Stimulated activated memory B cell treated with anti-CD40 and anti-IgM and Interleukin-4, amounts not matched to agents 10 μg/mL and 1 μg/mL and 100 μg/mL, for 72 hours (primary cell): ENCODE measurements around the gene PTPRM.

Experiments used
- ATAC-seq: fragments of 150-1000 bp; cut with Tn5 transposase; 2 replicates; pipeline ENCODE4 v1.10.0; 2021
- H3K27ac Mint-ChIP-seq: one replicate; pipeline ENCODE4 v1.8.0; 2022; ENCODE audit warnings: mild to moderate bottlenecking, mixed read lengths
- H3K27me3 Mint-ChIP-seq: one replicate; pipeline ENCODE4 v1.8.0; 2022; ENCODE audit warnings: mixed read lengths
- H3K36me3 Mint-ChIP-seq: one replicate; pipeline ENCODE4 v1.8.0; 2022; ENCODE audit warnings: mixed read lengths
- H3K4me1 Mint-ChIP-seq: one replicate; pipeline ENCODE4 v1.8.0; 2022; ENCODE audit warnings: mixed read lengths
- H3K4me3 Mint-ChIP-seq: one replicate; pipeline ENCODE4 v1.8.0; 2022; ENCODE audit warnings: mild to moderate bottlenecking, moderate library complexity, mixed read lengths
- H3K9me3 Mint-ChIP-seq: one replicate; pipeline ENCODE4 v1.8.0; 2022; ENCODE audit warnings: mixed read lengths

The PTPRM gene

DNA sequence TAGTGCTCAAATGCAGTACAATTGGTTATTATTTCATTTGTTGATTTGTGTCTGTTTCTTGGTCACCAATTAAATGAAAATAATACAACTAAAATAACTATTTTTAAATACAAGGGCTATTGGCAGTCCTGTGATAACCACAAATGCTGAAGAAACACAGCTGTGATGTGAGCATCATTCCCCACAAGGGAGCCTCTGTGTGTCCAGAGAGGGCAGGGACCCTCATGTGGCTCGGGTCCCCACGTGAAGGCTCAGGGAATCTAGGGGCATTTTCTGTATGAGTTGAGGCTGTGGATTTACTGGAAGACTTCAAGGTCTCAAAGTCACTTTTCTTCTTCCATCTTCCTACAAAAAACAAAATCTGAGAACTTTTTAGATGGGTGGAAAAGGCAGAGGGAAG, 726.1 kb downstream of the PTPRM start:
- no peaks in the 10 kb centered on the region for H3K4me1 Mint-ChIP-seq
- no peak for ATAC-seq
- H3K27ac Mint-ChIP-seq: no peak overlapping the region
- no peaks in the 10 kb centered on the region for H3K27me3 Mint-ChIP-seq
- H3K36me3 Mint-ChIP-seq: no peaks in the 10 kb centered on the region
- no peak overlapping the region for H3K4me3 Mint-ChIP-seq
- no peaks in the 10 kb centered on the region for H3K9me3 Mint-ChIP-seq

DNA sequence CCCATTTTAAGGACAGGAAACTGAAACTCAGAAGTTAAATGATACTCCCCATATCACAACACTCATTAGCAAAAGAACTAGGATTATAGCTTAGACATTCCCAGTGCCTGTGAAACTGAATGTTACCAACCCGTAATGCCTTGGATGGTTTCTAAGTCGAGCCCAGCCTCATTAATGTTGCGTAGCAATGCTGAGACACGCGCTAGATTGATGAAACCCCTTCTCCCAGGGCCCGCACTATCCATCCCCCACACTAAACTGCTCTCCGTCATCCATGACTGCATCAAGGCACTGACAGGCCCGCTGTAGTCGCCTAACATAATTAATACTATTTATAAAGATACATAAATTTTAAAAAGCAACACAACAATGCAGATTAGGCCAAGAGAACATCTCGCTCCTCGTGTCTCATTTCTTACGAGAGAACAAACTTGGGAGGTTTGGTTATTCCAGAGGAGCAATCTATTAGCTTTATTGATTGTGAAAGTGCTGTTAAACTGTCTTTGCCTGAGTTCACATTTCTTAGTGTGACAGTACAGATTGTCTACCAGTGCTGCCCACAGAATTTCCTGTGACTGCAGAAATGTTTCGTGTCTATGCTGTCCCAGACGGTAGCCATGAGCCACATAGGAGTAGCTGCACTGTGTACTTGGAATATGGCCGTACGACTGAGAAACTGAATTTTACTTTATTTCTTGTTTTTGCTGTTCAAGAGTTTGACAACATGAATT, 729.9 kb downstream of the PTPRM start:
- Mint-ChIP-seq H3K36me3 (no peaks in the 10 kb centered on the region), H3K4me1 (no peaks in the 10 kb centered on the region), H3K27ac (no peak overlapping the region), H3K27me3 (no peaks in the 10 kb centered on the region), H3K4me3 (no peak overlapping the region), H3K9me3 (no peaks in the 10 kb centered on the region)
- ATAC-seq: no peak

DNA sequence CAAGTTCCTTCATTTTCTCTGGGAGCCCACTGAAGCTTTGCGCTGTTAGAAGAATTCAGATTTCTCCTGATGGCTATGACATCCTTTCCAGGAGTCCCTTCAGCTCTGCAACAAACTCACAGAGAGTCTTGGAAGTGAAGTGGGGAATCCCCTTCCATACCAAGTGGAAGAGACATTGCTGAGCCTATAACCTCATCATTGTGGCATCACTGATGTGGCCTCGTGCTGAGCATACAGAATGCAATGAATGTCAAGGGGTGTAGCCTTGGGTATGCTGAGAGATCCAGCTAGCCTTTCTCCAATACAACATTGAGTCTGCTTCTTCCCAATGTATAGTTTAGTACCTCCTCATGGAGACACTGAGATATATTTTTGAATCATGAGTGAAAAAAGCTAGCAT, 731.1 kb downstream of the PTPRM start:
- Mint-ChIP-seq H3K9me3 (no peaks in the 10 kb centered on the region), H3K4me1 (no peaks in the 10 kb centered on the region), H3K4me3 (no peak overlapping the region), H3K36me3 (no peaks in the 10 kb centered on the region), H3K27ac (no peak overlapping the region), H3K27me3 (no peaks in the 10 kb centered on the region)
- no peak for ATAC-seq

DNA sequence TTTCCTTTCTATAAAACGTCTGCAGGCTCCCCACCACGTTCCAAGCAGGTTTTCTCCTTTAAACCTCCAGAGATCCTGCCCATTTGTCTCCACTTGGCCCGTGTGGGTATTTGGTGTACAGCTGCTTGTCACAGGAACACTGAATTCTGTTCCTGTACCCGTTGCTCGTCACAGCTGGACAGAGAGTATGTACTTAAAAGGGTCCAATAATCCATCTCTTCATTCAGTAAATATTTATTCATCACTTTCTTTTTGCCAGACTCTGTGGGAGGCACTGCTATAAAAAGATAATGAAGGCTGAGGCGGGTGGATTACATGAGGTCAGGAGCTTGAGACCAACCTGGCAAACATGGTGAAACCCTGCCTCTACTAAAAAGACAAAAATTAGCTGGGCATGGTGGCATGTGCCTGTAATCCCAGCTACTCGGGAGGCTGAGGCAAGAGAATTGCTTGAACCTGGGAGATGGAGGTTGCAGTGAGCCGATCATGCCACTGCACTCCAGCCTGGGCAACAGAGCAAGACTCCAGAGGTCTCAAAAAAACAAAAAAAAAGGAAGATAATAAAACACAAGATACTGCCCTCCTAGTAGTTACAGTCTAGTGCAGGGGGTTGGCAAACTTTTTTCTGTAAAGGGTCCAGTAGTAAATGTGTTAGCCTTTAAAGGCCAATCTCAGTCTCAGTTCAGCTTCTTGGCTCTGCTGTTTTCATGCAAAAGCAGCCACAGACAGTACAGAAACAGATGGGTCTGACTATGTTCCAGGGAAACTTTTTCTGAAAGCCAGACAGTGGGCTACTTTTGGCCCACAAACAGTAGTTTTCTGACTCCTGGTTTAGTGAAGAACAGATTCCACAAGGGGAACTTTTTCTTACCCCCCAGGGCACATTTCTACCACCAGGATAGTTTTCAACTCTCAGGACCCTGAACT, 732.2 kb downstream of the PTPRM start:
- Mint-ChIP-seq H3K4me1 (no peaks in the 10 kb centered on the region), H3K27me3 (no peaks in the 10 kb centered on the region), H3K36me3 (no peaks in the 10 kb centered on the region), H3K4me3 (no peak overlapping the region), H3K27ac (no peak overlapping the region), H3K9me3 (no peaks in the 10 kb centered on the region)
- no peak for ATAC-seq

DNA sequence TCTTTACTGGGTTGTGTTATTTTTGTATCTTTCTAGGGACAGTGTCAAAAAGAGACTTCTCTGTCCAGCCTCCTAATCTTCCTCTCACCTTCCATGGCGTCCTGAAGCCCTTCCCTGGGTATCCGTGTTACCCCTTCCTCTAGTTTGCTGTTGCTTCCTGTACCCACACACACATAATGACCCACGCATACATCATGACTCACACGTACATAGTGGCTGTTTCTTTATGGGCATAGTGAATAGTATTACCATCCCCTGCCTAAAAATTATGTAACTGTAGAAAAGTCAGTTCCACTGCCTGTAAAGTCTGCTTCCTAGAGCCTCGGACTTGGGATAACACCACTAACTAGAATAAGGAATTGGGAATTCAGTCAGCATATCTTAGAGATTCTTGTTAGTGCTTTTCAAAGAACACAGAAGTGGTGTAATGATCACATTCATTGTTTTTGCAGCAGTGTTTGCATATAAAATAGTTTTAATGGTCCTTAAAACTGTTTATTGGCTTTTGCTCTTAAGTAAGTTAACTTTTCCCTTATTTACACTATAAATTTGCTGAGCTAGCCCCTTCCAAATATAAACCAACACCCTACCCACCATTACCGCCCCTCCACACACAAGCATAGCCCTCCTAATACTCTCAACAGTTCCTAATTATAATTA, 733.8 kb downstream of the PTPRM start:
- no peaks in the 10 kb centered on the region for H3K4me1 Mint-ChIP-seq
- H3K27ac Mint-ChIP-seq: no peak overlapping the region
- no peak overlapping the region for H3K4me3 Mint-ChIP-seq
- no peaks in the 10 kb centered on the region for H3K9me3 Mint-ChIP-seq
- no peaks in the 10 kb centered on the region for H3K27me3 Mint-ChIP-seq
- no peaks in the 10 kb centered on the region for H3K36me3 Mint-ChIP-seq
- no peak for ATAC-seq

DNA sequence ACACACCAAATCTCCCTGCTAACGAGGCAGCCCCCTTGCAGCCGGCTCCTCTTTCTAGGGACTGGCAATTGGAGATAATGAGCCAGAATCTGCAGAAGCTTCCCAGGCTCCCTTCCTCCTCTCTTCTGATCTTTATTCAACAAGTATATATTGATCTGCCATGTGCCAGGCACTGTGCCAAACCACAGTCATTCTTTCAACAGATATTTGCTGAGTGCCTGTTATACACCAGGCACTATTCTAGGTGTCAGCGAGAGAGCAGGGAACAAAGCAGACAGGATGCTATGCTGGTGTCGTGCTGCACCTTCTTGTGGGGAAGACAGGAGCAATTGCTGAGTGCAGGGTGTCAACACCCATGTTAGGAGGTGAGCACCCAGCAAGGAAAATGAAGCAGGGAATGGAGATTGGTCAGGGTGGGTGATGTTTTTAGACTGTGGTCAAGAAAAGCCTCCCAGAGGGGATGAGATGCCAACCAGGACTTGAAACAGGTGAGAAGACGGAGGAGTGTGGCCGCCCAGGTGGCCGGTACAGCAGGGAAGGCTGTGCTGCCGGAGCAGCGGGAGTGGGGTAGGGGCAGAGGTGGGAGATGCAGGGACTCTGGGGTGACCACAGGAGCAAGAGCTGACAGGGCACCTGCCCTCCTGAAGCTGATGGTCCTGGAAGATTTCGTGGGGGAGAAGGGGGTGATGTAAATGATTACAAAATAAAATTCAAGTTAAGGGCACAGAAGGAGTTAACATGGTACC, 734.5 kb downstream of the PTPRM start:
- Mint-ChIP-seq H3K27me3 (no peaks in the 10 kb centered on the region), H3K9me3 (no peaks in the 10 kb centered on the region), H3K36me3 (no peaks in the 10 kb centered on the region), H3K27ac (no peak overlapping the region), H3K4me1 (no peaks in the 10 kb centered on the region), H3K4me3 (no peak overlapping the region)
- no peak for ATAC-seq

DNA sequence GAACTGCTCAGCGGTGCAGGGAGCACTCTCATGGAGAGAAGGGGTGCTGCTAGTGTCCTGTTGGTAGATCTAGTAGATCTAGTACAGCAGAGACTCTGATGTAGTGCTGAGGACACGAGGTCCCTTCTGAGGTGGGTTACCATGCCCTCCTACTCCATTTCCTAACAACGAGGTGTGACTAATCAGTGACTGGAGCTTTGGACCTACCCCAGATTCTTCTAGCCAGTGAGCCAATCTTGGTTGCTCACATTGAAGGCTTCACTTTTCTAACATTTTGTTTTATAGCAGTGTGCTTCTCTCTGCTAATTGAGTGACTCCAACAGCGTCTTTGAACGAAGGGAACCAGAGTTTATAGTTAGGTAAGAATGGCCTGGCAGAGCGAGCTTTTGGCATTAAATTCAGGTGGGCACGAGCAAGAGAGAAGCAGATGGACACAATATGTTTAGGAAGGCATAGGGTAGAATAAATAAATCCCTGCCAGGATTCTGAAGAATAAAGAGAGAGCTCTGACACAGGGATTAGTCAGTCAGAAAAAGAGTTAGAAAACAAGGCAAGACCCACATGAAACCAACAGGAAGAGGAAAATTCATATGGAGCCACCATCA, 736.1 kb downstream of the PTPRM start:
- no peak overlapping the region for H3K27ac Mint-ChIP-seq
- no peaks in the 10 kb centered on the region for H3K9me3 Mint-ChIP-seq
- no peak overlapping the region for H3K4me3 Mint-ChIP-seq
- H3K27me3 Mint-ChIP-seq: no peaks in the 10 kb centered on the region
- H3K4me1 Mint-ChIP-seq: no peaks in the 10 kb centered on the region
- no peak for ATAC-seq
- H3K36me3 Mint-ChIP-seq: no peaks in the 10 kb centered on the region

DNA sequence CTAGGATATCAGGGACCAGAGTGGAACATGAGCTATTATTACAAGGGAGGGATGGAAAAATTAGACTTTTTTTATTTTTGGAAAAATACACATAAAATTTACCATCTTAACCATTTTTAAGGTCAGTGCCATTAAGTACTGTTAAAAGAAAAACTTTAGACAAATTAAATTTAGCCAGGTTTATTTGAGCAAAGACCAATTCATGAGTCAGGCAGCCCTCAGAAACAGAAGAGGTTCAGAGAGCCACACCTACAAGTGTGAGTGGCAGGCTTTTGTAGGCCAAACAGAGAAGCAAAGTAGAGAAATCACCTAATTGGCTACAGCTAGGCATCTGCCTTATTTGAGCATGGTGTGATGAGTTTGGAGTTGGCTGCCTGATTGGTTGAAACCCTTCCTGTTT, 740.8 kb downstream of the PTPRM start:
- H3K9me3 Mint-ChIP-seq: no peaks in the 10 kb centered on the region
- no peak overlapping the region for H3K4me3 Mint-ChIP-seq
- ATAC-seq: no peak
- no peaks in the 10 kb centered on the region for H3K27me3 Mint-ChIP-seq
- H3K27ac Mint-ChIP-seq: no peak overlapping the region
- H3K36me3 Mint-ChIP-seq: no peaks in the 10 kb centered on the region
- no peaks in the 10 kb centered on the region for H3K4me1 Mint-ChIP-seq

DNA sequence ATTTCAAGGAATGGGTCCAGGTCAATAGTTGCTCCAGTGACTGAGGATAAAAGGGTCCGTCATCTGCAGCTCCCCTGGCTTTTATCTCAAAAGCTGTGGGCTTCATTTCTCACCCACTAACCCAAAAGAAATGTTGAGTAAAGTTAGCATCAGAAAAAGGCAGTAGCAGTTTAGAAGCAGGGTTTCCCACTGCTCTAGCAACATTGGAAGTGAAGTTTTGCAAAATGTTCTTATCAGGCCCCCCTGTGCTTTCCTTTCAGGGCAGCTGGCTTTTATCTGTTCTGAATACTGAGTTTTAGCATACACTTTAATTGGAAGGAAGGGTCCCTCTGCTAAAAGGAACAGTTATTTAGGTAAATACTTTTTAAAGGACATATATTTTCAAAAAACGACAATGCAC, 745.9 kb downstream of the PTPRM start:
- H3K4me3 Mint-ChIP-seq: no peak overlapping the region
- no peaks in the 10 kb centered on the region for H3K4me1 Mint-ChIP-seq
- peaks cover 10% of the 10 kb centered on the region for H3K27me3 Mint-ChIP-seq
- no peak overlapping the region for H3K27ac Mint-ChIP-seq
- ATAC-seq: no peak
- H3K36me3 Mint-ChIP-seq: no peaks in the 10 kb centered on the region
- H3K9me3 Mint-ChIP-seq: no peaks in the 10 kb centered on the region

DNA sequence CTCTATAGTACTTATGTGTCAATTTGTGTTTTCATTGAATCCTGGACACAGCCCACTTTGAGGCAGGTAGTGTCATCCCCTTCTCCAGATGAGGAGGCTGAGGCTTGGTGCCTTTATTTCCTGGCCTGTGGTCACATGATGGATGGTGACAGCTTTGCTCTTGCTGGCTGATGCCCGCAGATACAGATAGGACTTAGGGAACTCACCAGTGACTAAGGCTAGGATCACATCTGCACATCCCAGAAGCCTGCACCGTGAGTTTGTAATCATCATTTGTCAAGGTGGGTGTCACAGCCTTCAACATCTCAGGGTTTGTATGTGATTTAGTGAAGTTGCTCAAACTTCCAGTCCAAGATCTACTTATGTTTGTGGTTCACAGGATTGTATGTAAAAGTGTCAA, 747.0 kb downstream of the PTPRM start:
- H3K9me3 Mint-ChIP-seq: no peaks in the 10 kb centered on the region
- ATAC-seq: no peak
- no peaks in the 10 kb centered on the region for H3K36me3 Mint-ChIP-seq
- no peaks in the 10 kb centered on the region for H3K4me1 Mint-ChIP-seq
- no peak overlapping the region for H3K4me3 Mint-ChIP-seq
- H3K27ac Mint-ChIP-seq: no peak overlapping the region
- H3K27me3 Mint-ChIP-seq: peaks cover 10% of the 10 kb centered on the region

DNA sequence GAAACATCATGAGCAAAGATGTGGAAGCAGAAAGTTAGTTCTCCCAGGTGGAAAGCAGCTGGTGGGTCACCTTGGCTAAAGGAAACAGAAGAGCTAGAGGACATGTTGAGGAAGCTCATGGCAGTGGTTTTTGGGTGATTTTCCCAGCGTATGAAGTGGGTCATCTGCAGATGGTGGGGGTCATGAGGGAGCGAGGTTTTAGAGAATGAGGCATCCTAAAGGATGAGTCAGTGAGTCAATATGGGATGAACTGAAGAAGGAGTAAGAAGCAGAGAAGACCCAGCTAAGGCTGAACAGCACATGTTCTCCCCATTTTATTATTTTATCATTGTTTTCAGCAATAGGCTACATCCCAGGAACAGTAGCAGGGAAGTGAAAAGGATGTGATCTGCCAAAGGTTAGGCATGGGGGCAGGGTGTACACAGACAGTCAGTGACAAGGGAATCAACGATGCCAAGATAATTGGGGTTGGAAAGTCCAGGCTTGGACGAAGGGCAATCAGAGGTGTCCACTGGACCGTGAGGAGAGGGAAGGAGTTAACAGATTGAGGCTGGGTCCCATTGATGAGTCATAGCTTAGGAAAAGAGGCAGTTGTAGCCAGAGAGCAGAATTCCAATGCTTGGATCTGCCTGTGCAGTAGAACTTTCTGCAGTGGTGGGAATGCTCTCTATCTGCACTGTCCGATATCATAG, 752.8 kb downstream of the PTPRM start:
- Mint-ChIP-seq H3K4me3 (no peak overlapping the region), H3K4me1 (no peaks in the 10 kb centered on the region), H3K27me3 (peaks cover 20% of the 10 kb centered on the region), H3K27ac (no peak overlapping the region), H3K36me3 (no peaks in the 10 kb centered on the region), H3K9me3 (no peaks in the 10 kb centered on the region)
- no peak for ATAC-seq

DNA sequence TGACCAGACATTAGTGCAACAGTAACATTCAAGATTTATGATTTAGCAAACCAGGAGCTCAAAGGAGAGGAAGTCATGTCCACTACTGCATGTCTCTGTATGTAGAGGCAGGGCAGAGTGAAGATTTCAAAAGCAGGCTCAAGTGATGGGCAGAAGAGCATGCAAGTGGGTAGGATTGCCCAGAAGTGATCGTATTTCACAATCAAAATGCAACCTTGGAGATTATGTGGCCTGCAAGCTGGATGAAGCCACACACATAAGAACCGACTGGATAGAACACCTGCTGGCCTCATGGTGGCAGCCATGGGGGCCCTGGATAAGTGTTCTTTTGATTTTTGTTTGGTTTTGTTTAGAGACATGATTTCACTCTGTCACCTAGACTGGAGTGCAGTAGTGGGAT, 755.4 kb downstream of the PTPRM start:
- Mint-ChIP-seq H3K27me3 (peaks cover 9% of the 10 kb centered on the region), H3K27ac (no peak overlapping the region), H3K9me3 (no peaks in the 10 kb centered on the region), H3K36me3 (no peaks in the 10 kb centered on the region), H3K4me1 (no peaks in the 10 kb centered on the region), H3K4me3 (no peak overlapping the region)
- ATAC-seq: no peak

DNA sequence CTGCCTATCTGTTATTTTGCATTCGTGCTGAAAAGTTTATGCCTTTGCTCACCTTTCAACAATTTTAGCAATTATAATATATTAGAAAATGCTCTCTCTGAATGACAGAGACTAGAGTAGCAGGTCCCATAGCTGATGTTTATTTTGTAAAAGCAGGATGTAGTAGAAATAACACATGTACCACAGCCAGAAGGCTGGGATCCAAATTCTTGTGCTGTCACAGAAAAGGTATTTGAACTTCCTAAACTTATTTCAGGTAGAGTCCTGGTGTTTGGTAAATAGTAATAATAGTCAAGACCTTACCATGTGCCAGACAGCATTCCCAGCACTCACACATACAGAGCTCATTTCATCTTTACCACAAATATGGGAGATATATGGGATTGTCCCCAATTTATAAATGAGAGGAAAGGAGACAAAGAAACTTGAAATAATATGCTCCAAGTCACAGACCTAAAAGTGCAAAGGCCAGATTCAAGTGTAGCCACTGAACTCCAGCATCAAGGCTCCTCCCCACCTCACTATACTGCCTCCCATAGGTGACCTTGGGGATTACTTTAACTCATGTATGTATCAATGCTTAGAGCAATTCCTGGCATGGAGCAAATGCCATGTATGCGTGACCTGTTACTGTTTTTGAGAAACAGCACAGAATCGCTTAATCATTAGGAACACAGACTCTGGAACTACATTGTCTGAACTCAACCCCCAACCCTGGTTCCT, 757.4 kb downstream of the PTPRM start:
- Mint-ChIP-seq H3K27me3 (peaks cover 8% of the 10 kb centered on the region), H3K4me3 (no peak overlapping the region), H3K4me1 (no peaks in the 10 kb centered on the region), H3K9me3 (no peaks in the 10 kb centered on the region), H3K36me3 (no peaks in the 10 kb centered on the region), H3K27ac (no peak overlapping the region)
- no peak for ATAC-seq
